Neural progenitor cell (in vitro differentiated cells): Measurements from ENCODE around the gene FFAR1.

Source experiments
- CTCF ChIP-seq: fragments of 200-600 bp; sonication (generic); IDR thresholded peaks from 2 replicates; pipeline ENCODE4 v1.5.1; 2017; ENCODE audit warnings: antibody characterized with exemption, mild to moderate bottlenecking
- EZH2 ChIP-seq: fragments of 200-600 bp; sonication (generic); IDR thresholded peaks from 2 replicates; pipeline ENCODE4 v1.6.1; 2017; ENCODE audit warnings: antibody characterized with exemption, mild to moderate bottlenecking, moderate library complexity
- EZH2phosphoT487 ChIP-seq: fragments of 200-600 bp; sonication (generic); IDR thresholded peaks from 2 replicates; pipeline ENCODE4 v1.6.1; 2017; ENCODE audit warnings: antibody characterized with exemption

- TF ChIP-seq CTCF (no peak), EZH2 (no peak), EZH2phosphoT487 (no peak)
Observed at GRCh38 chr19:35341565-35342225, 6.0 kb upstream of the FFAR1 start.
